ENCODE data around the gene PDE8B.
A peak's percentile ranks its signal among the peaks of the same experiment; 100 is the strongest.

Gene PDE8B

GRCh38 chr5:77310494-77311213 is 100.2 kb downstream of the PDE8B start:
- in situ Hi-C loops (cut with HindIII; ENCODE audit: low pct_unique_long_range_greater_than_20kb, low sequenced_read_pairs): no loop called here
- TF ChIP-seq JUND (IDR thresholded peaks at IDR 0.05; ENCODE audit: low read depth): no peak
- peak in 1 of 2 experiments; percentile 66 for DNase-seq (ENCODE audit: low read depth in 1 of 2, low spot score in 1 of 2)

- in situ Hi-C loops (cut with HindIII; ENCODE audit: low pct_unique_long_range_greater_than_20kb, low sequenced_read_pairs): no loop called here
- no peak for TF ChIP-seq JUND (IDR thresholded peaks at IDR 0.05; ENCODE audit: low read depth)
- no peak for DNase-seq (ENCODE audit: low read depth in 1 of 2, low spot score in 1 of 2)
Measured at GRCh38 chr5:77311214-77311571, 100.7 kb downstream of the PDE8B start.

- DNase-seq (ENCODE audit: low read depth in 1 of 2, low spot score in 1 of 2): no peak
- in situ Hi-C loops (cut with HindIII; ENCODE audit: low pct_unique_long_range_greater_than_20kb, low sequenced_read_pairs): no loop called here
- TF ChIP-seq JUND (IDR thresholded peaks at IDR 0.05; ENCODE audit: low read depth): no peak
Measured at GRCh38 chr5:77312413-77312812, 101.9 kb downstream of the PDE8B start.

GRCh38 chr5:77316871-77317661 is 106.6 kb downstream of the PDE8B start:
- in situ Hi-C loops (cut with HindIII; ENCODE audit: low pct_unique_long_range_greater_than_20kb, low sequenced_read_pairs): no loop called here
- DNase-seq (ENCODE audit: low read depth in 1 of 2, low spot score in 1 of 2): no peak
- TF ChIP-seq JUND (IDR thresholded peaks at IDR 0.05; ENCODE audit: low read depth): no peak

- in situ Hi-C loops (cut with HindIII; ENCODE audit: low pct_unique_long_range_greater_than_20kb, low sequenced_read_pairs): no loop called here
- no peak for TF ChIP-seq JUND (IDR thresholded peaks at IDR 0.05; ENCODE audit: low read depth)
- no peak for DNase-seq (ENCODE audit: low read depth in 1 of 2, low spot score in 1 of 2)
Measured at GRCh38 chr5:77318060-77318459, 107.6 kb downstream of the PDE8B start.

GRCh38 chr5:77319117-77319804 is 108.8 kb downstream of the PDE8B start:
- in situ Hi-C loops (cut with HindIII; ENCODE audit: low pct_unique_long_range_greater_than_20kb, low sequenced_read_pairs): no loop called here
- TF ChIP-seq JUND (IDR thresholded peaks at IDR 0.05; ENCODE audit: low read depth): no peak
- DNase-seq (ENCODE audit: low read depth in 1 of 2, low spot score in 1 of 2): no peak

- no peak for TF ChIP-seq JUND (IDR thresholded peaks at IDR 0.05; ENCODE audit: low read depth)
- in situ Hi-C loops (cut with HindIII; ENCODE audit: low pct_unique_long_range_greater_than_20kb, low sequenced_read_pairs): no loop called here
- no peak for DNase-seq (ENCODE audit: low read depth in 1 of 2, low spot score in 1 of 2)
Measured at GRCh38 chr5:77321793-77322394, 111.4 kb downstream of the PDE8B start.

- DNase-seq (ENCODE audit: low read depth in 1 of 2, low spot score in 1 of 2): peak in 1 of 2 experiments; percentile 20
- no peak for TF ChIP-seq JUND (IDR thresholded peaks at IDR 0.05; ENCODE audit: low read depth)
- in situ Hi-C loops (cut with HindIII; ENCODE audit: low pct_unique_long_range_greater_than_20kb, low sequenced_read_pairs): no loop called here
Measured at GRCh38 chr5:77322406-77322805, 111.9 kb downstream of the PDE8B start.

- DNase-seq (ENCODE audit: low read depth in 1 of 2, low spot score in 1 of 2): no peak
- TF ChIP-seq JUND (IDR thresholded peaks at IDR 0.05; ENCODE audit: low read depth): no peak
- in situ Hi-C loops (cut with HindIII; ENCODE audit: low pct_unique_long_range_greater_than_20kb, low sequenced_read_pairs): no loop called here
Measured at GRCh38 chr5:77325921-77326541, 115.6 kb downstream of the PDE8B start.

GRCh38 chr5:77326986-77327734 is 116.7 kb downstream of the PDE8B start:
- no peak for TF ChIP-seq JUND (IDR thresholded peaks at IDR 0.05; ENCODE audit: low read depth)

GRCh38 chr5:77328930-77329647 is 118.6 kb downstream of the PDE8B start:
- DNase-seq (ENCODE audit: low read depth in 1 of 2, low spot score in 1 of 2): no peak
- in situ Hi-C loops (cut with HindIII; ENCODE audit: low pct_unique_long_range_greater_than_20kb, low sequenced_read_pairs): no loop called here
- TF ChIP-seq JUND (IDR thresholded peaks at IDR 0.05; ENCODE audit: low read depth): no peak

More at GRCh38 chr5:77326986-77327734, 116.7 kb downstream of the PDE8B start:
- DNase-seq (ENCODE audit: low read depth in 1 of 2, low spot score in 1 of 2): no peak
- in situ Hi-C loops (cut with HindIII; ENCODE audit: low pct_unique_long_range_greater_than_20kb, low sequenced_read_pairs): no loop called here

Data from T47D (cell line).